ENCODE data around the gene NASP. TPM values are rescaled to one million over a fixed set of nuclear protein-coding genes. Genes with fewer than 3 reads are reported as not detected.
A peak's percentile ranks its signal among the peaks of the same experiment; 100 is the strongest.

NASP gene
- total RNA-seq, 1 donor from 2014 or later = 149 TPM

DNA sequence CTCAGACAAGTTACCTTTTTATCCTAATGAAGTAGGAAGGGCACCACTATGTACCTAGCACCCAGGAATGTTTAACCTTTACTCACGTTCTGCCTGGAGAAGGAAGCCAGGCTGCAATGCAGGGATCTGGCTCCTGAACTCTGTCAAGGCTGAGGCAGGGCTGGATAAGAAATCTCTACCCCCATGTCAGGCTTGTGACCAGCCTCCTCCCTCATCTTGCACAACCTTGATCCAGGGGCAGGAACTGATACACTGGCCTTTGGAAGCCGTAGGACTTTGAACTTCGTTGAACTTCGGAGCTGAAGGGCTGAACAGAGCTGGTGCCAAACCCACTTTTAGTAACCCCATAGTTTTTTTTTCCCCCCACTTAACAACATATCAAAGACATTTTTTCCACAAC, 41.2 kb upstream of the NASP start:
- peaks cover 3% of the 10 kb centered on the region for H3K36me3 Mint-ChIP-seq (ENCODE audit: low read depth, unreplicated experiment)
- H3K27ac Mint-ChIP-seq (ENCODE audit: unreplicated experiment) = peak overlapping the region; percentile 70
- DNase-seq (ENCODE audit: low spot score) = no peak
- no peaks in the 10 kb centered on the region for H3K9me3 Mint-ChIP-seq (ENCODE audit: unreplicated experiment)
- H3K4me1 Mint-ChIP-seq (ENCODE audit: unreplicated experiment) = peaks cover 35% of the 10 kb centered on the region
- H3K27me3 Mint-ChIP-seq (ENCODE audit: unreplicated experiment) = peaks cover 1% of the 10 kb centered on the region
- H3K4me3 Mint-ChIP-seq (ENCODE audit: unreplicated experiment) = peak overlapping the region; percentile 53
- TF ChIP-seq, protein P1, sequence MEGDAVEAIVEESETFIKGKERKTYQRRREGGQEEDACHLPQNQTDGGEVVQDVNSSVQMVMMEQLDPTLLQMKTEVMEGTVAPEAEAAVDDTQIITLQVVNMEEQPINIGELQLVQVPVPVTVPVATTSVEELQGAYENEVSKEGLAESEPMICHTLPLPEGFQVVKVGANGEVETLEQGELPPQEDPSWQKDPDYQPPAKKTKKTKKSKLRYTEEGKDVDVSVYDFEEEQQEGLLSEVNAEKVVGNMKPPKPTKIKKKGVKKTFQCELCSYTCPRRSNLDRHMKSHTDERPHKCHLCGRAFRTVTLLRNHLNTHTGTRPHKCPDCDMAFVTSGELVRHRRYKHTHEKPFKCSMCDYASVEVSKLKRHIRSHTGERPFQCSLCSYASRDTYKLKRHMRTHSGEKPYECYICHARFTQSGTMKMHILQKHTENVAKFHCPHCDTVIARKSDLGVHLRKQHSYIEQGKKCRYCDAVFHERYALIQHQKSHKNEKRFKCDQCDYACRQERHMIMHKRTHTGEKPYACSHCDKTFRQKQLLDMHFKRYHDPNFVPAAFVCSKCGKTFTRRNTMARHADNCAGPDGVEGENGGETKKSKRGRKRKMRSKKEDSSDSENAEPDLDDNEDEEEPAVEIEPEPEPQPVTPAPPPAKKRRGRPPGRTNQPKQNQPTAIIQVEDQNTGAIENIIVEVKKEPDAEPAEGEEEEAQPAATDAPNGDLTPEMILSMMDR (IDR thresholded peaks at IDR 0.05; ENCODE audit: unreplicated experiment) = no peak

DNA sequence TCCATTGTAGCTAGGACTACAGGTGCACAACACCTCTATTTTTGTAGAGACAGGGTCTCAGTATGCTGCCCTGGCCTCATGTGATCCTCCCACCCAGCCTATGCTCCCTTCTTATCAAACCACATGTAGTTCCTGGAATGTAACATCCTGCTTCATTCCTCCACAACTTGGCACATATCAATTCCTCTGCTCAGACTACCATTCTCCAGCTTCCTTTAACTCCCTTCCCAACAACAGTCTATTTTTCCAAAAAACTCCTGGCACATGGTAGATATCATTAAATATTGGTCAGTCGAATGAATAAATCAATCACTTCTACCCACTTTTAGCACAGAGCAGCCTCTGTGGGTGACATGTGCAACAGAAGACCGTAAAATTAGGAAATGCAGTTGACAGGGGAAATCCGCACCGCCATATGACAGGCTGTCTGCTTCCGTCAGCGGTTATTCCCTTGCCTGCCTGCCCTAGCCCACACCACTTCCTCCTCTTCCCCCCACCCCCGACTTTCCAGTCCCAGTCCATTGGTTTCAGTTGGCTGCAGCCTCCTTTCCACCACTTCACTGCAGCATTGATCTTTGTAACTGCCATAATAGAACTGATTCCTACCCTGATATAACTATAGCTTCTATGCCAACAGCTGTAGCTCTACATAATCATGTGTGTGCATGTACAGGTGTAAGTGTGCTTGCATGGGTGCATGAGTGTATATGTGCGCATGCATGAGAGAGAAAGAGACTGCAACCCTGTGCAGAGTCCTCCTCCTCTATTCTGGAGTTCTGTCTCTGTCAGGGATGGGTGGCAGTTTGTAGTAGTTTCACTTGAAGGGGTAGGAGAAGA, 40.0 kb upstream of the NASP start:
- H3K9me3 Mint-ChIP-seq (ENCODE audit: unreplicated experiment) = no peaks in the 10 kb centered on the region
- peak overlapping the region; percentile 32 for H3K4me3 Mint-ChIP-seq (ENCODE audit: unreplicated experiment)
- TF ChIP-seq, protein P1 (IDR thresholded peaks at IDR 0.05; ENCODE audit: unreplicated experiment) = no peak
- peaks cover 35% of the 10 kb centered on the region for H3K4me1 Mint-ChIP-seq (ENCODE audit: unreplicated experiment)
- peak; percentile 62 for DNase-seq (ENCODE audit: low spot score)
- peaks cover 3% of the 10 kb centered on the region for H3K36me3 Mint-ChIP-seq (ENCODE audit: low read depth, unreplicated experiment)
- H3K27ac Mint-ChIP-seq (ENCODE audit: unreplicated experiment) = peak overlapping the region; percentile 97
- peaks cover 1% of the 10 kb centered on the region for H3K27me3 Mint-ChIP-seq (ENCODE audit: unreplicated experiment)

DNA sequence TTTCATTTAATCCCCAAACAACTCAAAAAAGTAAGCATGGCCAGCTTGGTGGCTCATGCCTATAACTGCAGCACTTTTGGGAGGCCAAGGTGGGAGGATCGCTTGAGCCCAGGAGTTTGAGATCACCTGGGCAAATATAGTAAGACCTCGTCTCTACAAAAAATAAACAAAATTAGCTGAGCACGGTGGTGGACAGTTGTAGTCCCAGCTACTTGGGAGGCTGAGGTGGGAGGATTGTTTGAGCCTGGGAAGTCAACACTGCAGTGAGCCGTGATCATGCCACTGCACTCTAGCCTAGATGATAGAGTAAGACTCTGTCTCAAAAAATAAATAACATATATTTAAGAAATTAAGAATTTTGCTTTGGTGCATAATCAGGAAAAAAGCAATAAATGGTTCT, 39.3 kb upstream of the NASP start:
- Mint-ChIP-seq H3K9me3 (ENCODE audit: unreplicated experiment) (no peaks in the 10 kb centered on the region), H3K27ac (ENCODE audit: unreplicated experiment) (peak overlapping the region; percentile 50), H3K27me3 (ENCODE audit: unreplicated experiment) (peaks cover 1% of the 10 kb centered on the region), H3K4me1 (ENCODE audit: unreplicated experiment) (peaks cover 35% of the 10 kb centered on the region), H3K36me3 (ENCODE audit: low read depth, unreplicated experiment) (peaks cover 3% of the 10 kb centered on the region), H3K4me3 (ENCODE audit: unreplicated experiment) (no peak overlapping the region)
- no peak for DNase-seq (ENCODE audit: low spot score)
- TF ChIP-seq, protein P1 (IDR thresholded peaks at IDR 0.05; ENCODE audit: unreplicated experiment) = no peak

DNA sequence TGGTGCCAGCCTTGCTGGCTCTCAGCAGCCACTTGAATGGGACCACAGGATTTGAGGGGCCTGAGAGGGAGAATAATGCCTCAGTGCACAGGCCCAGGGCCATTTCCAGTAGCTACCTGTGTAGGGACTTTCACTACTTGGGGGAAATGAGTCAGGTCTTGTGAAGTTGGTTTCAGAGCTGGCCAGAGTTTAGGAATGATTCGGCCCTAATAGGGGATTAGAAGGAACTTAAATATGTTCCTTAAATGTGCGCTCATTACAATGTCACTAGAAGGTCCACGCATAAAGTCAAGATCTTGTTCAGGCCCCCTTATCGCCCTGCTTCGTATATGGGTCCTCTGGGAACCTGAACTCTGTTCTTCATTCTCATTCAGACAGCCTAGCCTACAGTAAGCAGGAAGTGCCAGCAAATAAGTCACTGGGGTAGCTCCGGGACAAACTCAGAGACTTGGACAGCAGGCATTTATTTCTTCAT, 38.8 kb upstream of the NASP start:
- H3K4me1 Mint-ChIP-seq (ENCODE audit: unreplicated experiment) = peaks cover 35% of the 10 kb centered on the region

More for the DNA sequence above, 38.8 kb upstream of the NASP start:
- Mint-ChIP-seq H3K4me3 (ENCODE audit: unreplicated experiment) (no peak overlapping the region), H3K27ac (ENCODE audit: unreplicated experiment) (peak overlapping the region; percentile 7), H3K36me3 (ENCODE audit: low read depth, unreplicated experiment) (peaks cover 3% of the 10 kb centered on the region), H3K9me3 (ENCODE audit: unreplicated experiment) (no peaks in the 10 kb centered on the region), H3K27me3 (ENCODE audit: unreplicated experiment) (peaks cover 1% of the 10 kb centered on the region)
- TF ChIP-seq, protein P1 (IDR thresholded peaks at IDR 0.05; ENCODE audit: unreplicated experiment) = no peak
- no peak for DNase-seq (ENCODE audit: low spot score)
